Smooth muscle cell (in vitro differentiated cells): ENCODE data around the gene BMERB1. TPM values are rescaled to one million over a fixed set of nuclear protein-coding genes. Genes with fewer than 3 reads are reported as not detected.

Source experiments
- DNase-seq: peaks from one replicate; lab custom pipeline; 2025; ENCODE audit not compliant: unreplicated experiment; lab: John Stamatoyannopoulos, UW
- H2AFZ ChIP-seq: fragments of 200-600 bp; sonication (generic); 2 replicates; pipeline ENCODE4 v1.6.0; 2016; ENCODE audit warnings: antibody characterized with exemption, low read depth, mild to moderate bottlenecking
- H3F3A ChIP-seq: fragments of 200-600 bp; sonication (generic); 2 replicates; pipeline ENCODE4 v1.6.0; 2017; ENCODE audit warnings: antibody characterized with exemption, low read depth
- H3K27ac ChIP-seq: fragments of 200-600 bp; sonication (generic); 2 replicates; pipeline ENCODE4 v1.5.1; 2016; ENCODE audit warnings: low read depth, mild to moderate bottlenecking
- H3K27me3 ChIP-seq: fragments of 200-600 bp; sonication (generic); 2 replicates; pipeline ENCODE4 v1.6.1; 2016; ENCODE audit warnings: low read depth, mild to moderate bottlenecking
- H3K36me3 ChIP-seq: fragments of 200-600 bp; sonication (generic); 2 replicates; pipeline ENCODE4 v1.5.1; 2016; ENCODE audit warnings: low read depth
- H3K4me1 ChIP-seq: fragments of 200-600 bp; sonication (generic); 2 replicates; pipeline ENCODE4 v1.5.1; 2016; ENCODE audit warnings: low read depth
- H3K4me2 ChIP-seq: fragments of 200-600 bp; sonication (generic); 2 replicates; pipeline ENCODE4 v1.6.0; 2016; ENCODE audit warnings: mild to moderate bottlenecking
- H3K4me3 ChIP-seq: fragments of 200-600 bp; sonication (generic); 2 replicates; pipeline ENCODE4 v1.5.1; 2016; ENCODE audit warnings: mild to moderate bottlenecking
- H3K79me2 ChIP-seq: fragments of 200-600 bp; sonication (generic); 2 replicates; pipeline ENCODE4 v1.6.0; 2016; ENCODE audit warnings: low read depth, mild to moderate bottlenecking
- H3K9ac ChIP-seq: fragments of 200-600 bp; sonication (generic); 2 replicates; pipeline ENCODE4 v1.6.0; 2016; ENCODE audit warnings: low read depth
- H3K9me3 ChIP-seq: fragments of 200-600 bp; sonication (generic); replicated peaks from 2 replicates; pipeline ENCODE4 v1.5.1; 2016; ENCODE audit warnings: low read depth
- H4K20me1 ChIP-seq: fragments of 200-600 bp; sonication (generic); 2 replicates; pipeline ENCODE4 v1.6.0; 2016; ENCODE audit warnings: low read depth
- WGBS: methylation state at CpG from one replicate; pipeline ENCODE4 v1.1.7; 2016; ENCODE audit warnings: low lambda C conversion rate; 5-methylcytosine and 5-hydroxymethylcytosine counted together
- polyA plus RNA-seq: library from polyadenylated mRNA; unstranded; fragments of >200 nt; fragmentation: Nextera tagmentation; extraction: Ambion mirVana; gene quantifications from 2 replicates; pipeline ENCODE4 v1.2.1, GENCODE V29; 2016
- total RNA-seq: library from RNA; depleted of rRNA; stranded (reverse); fragments of >200 nt; gene quantifications from 2 replicates; pipeline ENCODE4 v1.2.3, GENCODE V29; 2014
- TF ChIP-seq, protein P1 (sequence below): fragments of 200-600 bp; sonication (generic); IDR thresholded peaks from 2 replicates; pipeline ENCODE4 v1.5.1; 2017; ENCODE audit warnings: borderline replicate concordance, mild to moderate bottlenecking, antibody characterized with exemption; ENCODE audit not compliant: insufficient read depth, poor library complexity, severe bottlenecking

Gene BMERB1
- total and polyA plus RNA-seq, 2 experiments from 2014 or later: 16.5 to 20.0 TPM

DNA sequence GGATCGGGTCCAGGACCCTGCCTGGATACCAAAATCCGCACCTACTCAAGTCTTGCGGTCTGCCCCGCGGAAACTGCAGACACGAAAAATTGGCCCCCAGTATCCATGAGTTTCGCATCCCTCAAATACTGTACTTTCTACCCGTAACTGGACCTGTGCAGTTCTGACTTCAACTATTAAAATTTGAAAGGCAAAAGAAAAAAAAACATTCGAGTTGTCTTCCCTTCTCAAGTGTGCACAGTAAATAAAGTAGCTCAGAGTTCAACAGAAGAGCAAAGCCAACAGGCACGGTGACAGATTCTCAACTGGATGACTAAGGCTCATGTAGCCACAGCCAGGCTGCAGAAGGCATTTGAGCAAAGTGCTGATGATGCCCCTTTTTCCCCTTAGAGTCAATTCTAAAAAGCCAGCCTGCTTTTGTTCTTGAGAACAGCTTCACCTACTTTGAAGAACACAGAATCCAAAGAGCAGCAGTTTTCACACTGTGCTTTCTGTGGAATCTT, 176.0 kb downstream of the BMERB1 start:
- Histone ChIP-seq H3F3A (no peaks in the 10 kb centered on the region), H3K4me3 (no peak overlapping the region), H3K27me3 (no peaks in the 10 kb centered on the region), H3K79me2 (no peaks in the 10 kb centered on the region), H2AFZ (no peak overlapping the region), H3K4me2 (no peak overlapping the region), H3K9me3 (no peaks in the 10 kb centered on the region), H3K9ac (no peak overlapping the region), H3K36me3 (peaks cover 27% of the 10 kb centered on the region), H3K27ac (no peak overlapping the region), H3K4me1 (no peaks in the 10 kb centered on the region), H4K20me1 (peaks cover 8% of the 10 kb centered on the region)
- TF ChIP-seq, protein P1, sequence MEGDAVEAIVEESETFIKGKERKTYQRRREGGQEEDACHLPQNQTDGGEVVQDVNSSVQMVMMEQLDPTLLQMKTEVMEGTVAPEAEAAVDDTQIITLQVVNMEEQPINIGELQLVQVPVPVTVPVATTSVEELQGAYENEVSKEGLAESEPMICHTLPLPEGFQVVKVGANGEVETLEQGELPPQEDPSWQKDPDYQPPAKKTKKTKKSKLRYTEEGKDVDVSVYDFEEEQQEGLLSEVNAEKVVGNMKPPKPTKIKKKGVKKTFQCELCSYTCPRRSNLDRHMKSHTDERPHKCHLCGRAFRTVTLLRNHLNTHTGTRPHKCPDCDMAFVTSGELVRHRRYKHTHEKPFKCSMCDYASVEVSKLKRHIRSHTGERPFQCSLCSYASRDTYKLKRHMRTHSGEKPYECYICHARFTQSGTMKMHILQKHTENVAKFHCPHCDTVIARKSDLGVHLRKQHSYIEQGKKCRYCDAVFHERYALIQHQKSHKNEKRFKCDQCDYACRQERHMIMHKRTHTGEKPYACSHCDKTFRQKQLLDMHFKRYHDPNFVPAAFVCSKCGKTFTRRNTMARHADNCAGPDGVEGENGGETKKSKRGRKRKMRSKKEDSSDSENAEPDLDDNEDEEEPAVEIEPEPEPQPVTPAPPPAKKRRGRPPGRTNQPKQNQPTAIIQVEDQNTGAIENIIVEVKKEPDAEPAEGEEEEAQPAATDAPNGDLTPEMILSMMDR: no peak
- DNase-seq: no peak
- 95% methylated on average over 10 of the region's 10 CpGs for WGBS

DNA sequence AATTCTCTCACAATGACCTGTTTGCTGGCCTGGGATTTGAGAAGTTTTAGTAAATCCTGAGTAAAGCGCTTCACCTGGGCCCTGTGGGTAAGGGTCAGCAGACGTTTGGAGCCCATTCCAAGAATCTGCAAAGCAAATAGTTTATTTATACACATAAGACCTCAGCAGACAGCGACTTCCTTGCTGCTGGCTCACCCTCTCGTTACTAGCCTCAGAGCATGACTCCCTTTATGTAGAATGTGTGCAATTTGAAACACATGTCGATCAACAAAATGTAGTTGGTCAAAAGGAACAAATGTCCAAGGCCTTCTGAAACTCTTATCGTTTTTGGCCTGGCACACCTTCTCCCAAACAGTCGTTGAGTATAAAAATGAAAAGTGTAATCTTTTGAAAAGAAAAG, 177.2 kb downstream of the BMERB1 start:
- TF ChIP-seq, protein P1: no peak
- Histone ChIP-seq H3K27me3 (no peaks in the 10 kb centered on the region), H3K9ac (no peak overlapping the region), H3K27ac (no peak overlapping the region), H3K9me3 (no peaks in the 10 kb centered on the region), H3K4me2 (no peak overlapping the region), H3K4me3 (no peak overlapping the region), H2AFZ (no peak overlapping the region), H3F3A (no peaks in the 10 kb centered on the region), H3K79me2 (no peaks in the 10 kb centered on the region), H3K4me1 (no peaks in the 10 kb centered on the region), H3K36me3 (peaks cover 28% of the 10 kb centered on the region), H4K20me1 (no peaks in the 10 kb centered on the region)
- no peak for DNase-seq
- 92% methylated on average over 7 of the region's 7 CpGs for WGBS

DNA sequence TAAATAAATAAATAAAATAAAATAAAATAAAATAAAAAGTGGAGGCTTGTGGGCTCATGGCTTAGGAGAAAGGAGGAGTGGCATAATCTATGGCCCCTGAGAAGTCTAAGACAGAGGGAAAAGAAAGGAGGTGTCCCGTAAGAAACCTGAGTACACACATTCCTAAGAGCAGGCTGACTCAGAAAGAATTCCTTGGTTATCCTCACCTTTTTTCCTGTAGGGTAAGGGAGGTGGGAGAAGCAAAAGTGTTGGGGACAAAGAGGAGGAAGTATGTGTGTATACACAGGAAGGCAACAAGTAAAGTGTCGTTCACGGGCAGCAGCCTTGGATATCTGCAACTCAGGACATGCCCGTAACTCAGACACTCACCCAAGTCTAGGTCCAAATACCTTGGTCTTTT, 179.3 kb downstream of the BMERB1 start:
- no peaks in the 10 kb centered on the region for H3K27me3 ChIP-seq
- no peaks in the 10 kb centered on the region for H4K20me1 ChIP-seq
- H3K4me2 ChIP-seq: no peak overlapping the region
- WGBS: 75% methylated on average over 4 of the region's 4 CpGs
- no peak overlapping the region for H3K27ac ChIP-seq
- H3K4me3 ChIP-seq: no peak overlapping the region
- no peak overlapping the region for H3K9ac ChIP-seq
- H3K4me1 ChIP-seq: no peaks in the 10 kb centered on the region
- no peaks in the 10 kb centered on the region for H3F3A ChIP-seq
- H3K9me3 ChIP-seq: no peaks in the 10 kb centered on the region
- no peak overlapping the region for H2AFZ ChIP-seq
- no peak for DNase-seq
- no peaks in the 10 kb centered on the region for H3K79me2 ChIP-seq
- TF ChIP-seq, protein P1: no peak
- H3K36me3 ChIP-seq: peaks cover 26% of the 10 kb centered on the region

DNA sequence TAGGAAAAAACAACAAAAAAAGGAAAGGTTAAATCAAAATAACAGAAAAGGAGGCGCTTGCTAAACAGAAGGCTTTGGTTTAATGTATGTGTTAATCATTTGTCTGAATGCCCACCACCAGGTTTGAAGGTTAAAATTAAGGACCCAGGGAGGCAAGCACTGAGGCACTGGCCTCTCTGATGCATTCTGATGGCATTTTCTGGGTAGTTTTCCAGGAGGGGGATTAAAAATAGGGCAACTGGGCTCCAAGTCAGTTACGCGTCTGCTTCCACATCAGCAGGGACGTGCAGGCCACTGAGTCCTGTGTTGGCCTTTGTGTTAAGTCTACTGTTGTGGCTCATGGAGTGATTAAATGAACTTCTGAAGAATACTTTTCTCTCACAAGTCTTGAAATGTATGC, 181.6 kb downstream of the BMERB1 start:
- DNase-seq: no peak
- H3K36me3 ChIP-seq: peaks cover 26% of the 10 kb centered on the region
- WGBS: 97% methylated on average over 4 of the region's 4 CpGs

More for the DNA sequence above, 181.6 kb downstream of the BMERB1 start:
- Histone ChIP-seq H3K9me3 (no peaks in the 10 kb centered on the region), H3K79me2 (no peaks in the 10 kb centered on the region), H3K9ac (no peak overlapping the region), H3K27me3 (no peaks in the 10 kb centered on the region), H3F3A (no peaks in the 10 kb centered on the region), H4K20me1 (no peaks in the 10 kb centered on the region), H3K4me2 (no peak overlapping the region), H3K4me1 (no peaks in the 10 kb centered on the region), H3K4me3 (no peak overlapping the region), H2AFZ (no peak overlapping the region), H3K27ac (no peak overlapping the region)
- TF ChIP-seq, protein P1: no peak
